Spinal cord (tissue), 10 donors: ENCODE results near the gene PGBD5. TPM values are rescaled to one million over a fixed set of nuclear protein-coding genes. Genes with fewer than 3 reads are reported as not detected.
A peak's percentile ranks its signal among the peaks of the same experiment; 100 is the strongest.

Source experiments
- DNase-seq, 6 donors: peaks; one replicate each; pipeline versions ENCODE4 v3.0.0 to v3.0.0-alpha.2; 2013 to 2015; ENCODE audit warnings: low spot score in 6 of 6, low read depth in 4 of 6
- H3K27ac ChIP-seq: one replicate; pipeline ENCODE4 v1.5.1; 2013; ENCODE audit warnings: low read depth, low read length, control low read depth
- H3K27me3 ChIP-seq: one replicate; pipeline ENCODE4 v1.6.1; 2013; ENCODE audit warnings: low read length; ENCODE audit not compliant: control insufficient read depth, insufficient read depth
- H3K36me3 ChIP-seq: one replicate; pipeline ENCODE4 v1.6.1; 2013; ENCODE audit warnings: low read length; ENCODE audit not compliant: control insufficient read depth, insufficient read depth
- H3K4me1 ChIP-seq: one replicate; pipeline ENCODE4 v1.6.1; 2013; ENCODE audit warnings: low read length; ENCODE audit not compliant: control insufficient read depth, insufficient read depth
- H3K4me3 ChIP-seq: one replicate; pipeline ENCODE4 v1.5.1; 2013; ENCODE audit warnings: low read depth, low read length, control low read depth
- H3K9me3 ChIP-seq: one replicate; pipeline ENCODE4 v1.6.1; 2013; ENCODE audit warnings: low read length; ENCODE audit not compliant: control insufficient read depth, insufficient read depth
- WGBS: methylation state at CpG from one replicate; pipeline ENCODE4 v1.1.5; 2013; ENCODE audit warnings: missing lambda C conversion rate; ENCODE audit not compliant: insufficient coverage; 5-methylcytosine and 5-hydroxymethylcytosine counted together
- polyA plus RNA-seq, 2 donors: library from polyadenylated mRNA; unstranded; fragments of 120-200 nt; gene quantifications; one replicate each; pipeline ENCODE4 v1.2.1, GENCODE V29; 2013; ENCODE audit not compliant: insufficient read length in 2 of 2
- total RNA-seq, 2 donors: library from RNA; depleted of rRNA in 1 of 2; stranded (reverse); fragments of 120-200 nt in 1 of 2; fragments of >200 nt in 1 of 2; gene quantifications; one replicate each; pipeline versions ENCODE4 v1.2.3 to v1.2.4, GENCODE V29; 2013 to 2014
- donor health status: healthy.

PGBD5 gene
- total and polyA plus RNA-seq, 4 donors, result 4.3 to 22.6 (median 16.1) TPM

DNA sequence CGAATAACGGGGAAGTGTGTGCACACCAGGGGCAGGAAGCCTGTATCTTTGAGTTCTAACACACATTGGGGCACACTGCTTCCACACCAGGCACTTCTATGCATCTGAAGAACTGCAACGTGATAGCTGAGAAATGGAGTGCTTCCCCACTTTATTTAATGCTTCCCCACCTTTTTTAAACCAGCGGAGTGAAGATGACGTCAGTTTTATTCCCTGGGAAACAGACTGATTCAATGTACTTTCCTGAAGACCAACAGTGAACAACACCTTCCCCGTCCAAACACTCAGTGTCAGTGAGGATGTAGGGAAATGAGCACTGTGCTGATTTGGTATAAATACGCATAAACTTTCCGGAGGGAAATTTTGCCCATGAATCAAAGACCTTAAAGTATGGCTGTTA lies 87.1 kb downstream of the PGBD5 start:
- DNase-seq, result no peak
- Histone ChIP-seq H3K27me3 (no peaks in the 10 kb centered on the region), H3K9me3 (no peaks in the 10 kb centered on the region), H3K36me3 (peaks cover 20% of the 10 kb centered on the region), H3K4me1 (peaks cover 3% of the 10 kb centered on the region), H3K27ac (no peak overlapping the region), H3K4me3 (no peak overlapping the region)
- WGBS, result 100% methylated on average over 2 of the region's 8 CpGs

DNA sequence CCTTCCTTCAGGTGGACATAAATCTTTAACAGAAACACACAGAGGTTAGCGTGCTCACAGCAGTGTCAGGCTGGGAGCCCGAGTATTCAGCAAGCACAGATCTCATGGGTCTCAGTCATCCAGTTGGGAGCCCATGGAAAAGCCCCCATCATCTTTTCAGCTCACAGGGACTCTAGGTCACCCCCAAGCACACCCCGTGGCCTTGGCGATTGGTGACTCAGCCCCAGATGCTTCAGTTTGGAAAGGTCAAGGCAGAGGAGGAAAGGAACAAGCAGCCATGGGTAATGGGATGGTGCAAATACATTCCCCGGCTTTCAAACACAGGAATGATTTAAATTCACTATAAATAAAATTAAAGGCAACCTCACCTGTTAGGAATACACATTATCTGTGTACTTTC lies 88.9 kb downstream of the PGBD5 start:
- no peak for DNase-seq
- Histone ChIP-seq H3K36me3 (peaks cover 31% of the 10 kb centered on the region), H3K27ac (no peak overlapping the region), H3K4me3 (no peak overlapping the region), H3K27me3 (no peaks in the 10 kb centered on the region), H3K9me3 (no peaks in the 10 kb centered on the region), H3K4me1 (peaks cover 11% of the 10 kb centered on the region)
- WGBS, result 91% methylated on average over 2 of the region's 5 CpGs

DNA sequence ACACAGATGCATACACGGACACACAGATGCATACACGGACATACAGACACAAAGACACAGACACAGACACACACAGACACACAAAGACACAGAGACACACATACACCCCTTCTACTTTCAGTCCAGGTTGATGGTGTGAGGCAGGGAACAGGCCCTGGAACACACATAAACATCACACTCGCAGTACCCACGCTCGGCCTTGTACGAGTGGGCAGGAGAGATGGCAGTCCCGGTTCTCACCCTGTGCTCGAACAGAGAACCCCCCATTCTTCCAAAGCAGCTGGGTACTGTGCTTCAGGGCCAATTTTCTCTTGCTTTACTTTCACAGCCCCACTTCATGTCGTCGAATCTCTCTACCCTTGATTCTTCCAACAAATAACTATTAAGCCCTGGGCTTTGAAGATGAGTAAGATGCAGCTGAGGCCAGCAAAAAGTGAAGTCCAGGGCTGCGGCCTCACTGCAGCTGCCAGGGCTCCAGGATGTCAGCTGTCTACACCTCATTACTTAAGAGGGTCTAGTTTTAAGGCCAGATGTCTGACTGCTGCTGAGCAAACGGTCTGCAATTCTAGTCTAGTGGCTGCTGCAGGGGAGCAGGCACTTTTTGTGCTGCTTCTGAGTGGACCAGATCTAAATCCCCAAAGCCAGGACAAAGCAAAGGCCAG lies 90.1 kb downstream of the PGBD5 start:
- H3K4me1 ChIP-seq, result peaks cover 15% of the 10 kb centered on the region
- H3K27me3 ChIP-seq, result no peaks in the 10 kb centered on the region
- H3K36me3 ChIP-seq, result peaks cover 35% of the 10 kb centered on the region
- H3K27ac ChIP-seq, result no peak overlapping the region
- no peak overlapping the region for H3K4me3 ChIP-seq
- DNase-seq, result no peak
- no peaks in the 10 kb centered on the region for H3K9me3 ChIP-seq
- 85% methylated on average over 10 of the region's 12 CpGs for WGBS

DNA sequence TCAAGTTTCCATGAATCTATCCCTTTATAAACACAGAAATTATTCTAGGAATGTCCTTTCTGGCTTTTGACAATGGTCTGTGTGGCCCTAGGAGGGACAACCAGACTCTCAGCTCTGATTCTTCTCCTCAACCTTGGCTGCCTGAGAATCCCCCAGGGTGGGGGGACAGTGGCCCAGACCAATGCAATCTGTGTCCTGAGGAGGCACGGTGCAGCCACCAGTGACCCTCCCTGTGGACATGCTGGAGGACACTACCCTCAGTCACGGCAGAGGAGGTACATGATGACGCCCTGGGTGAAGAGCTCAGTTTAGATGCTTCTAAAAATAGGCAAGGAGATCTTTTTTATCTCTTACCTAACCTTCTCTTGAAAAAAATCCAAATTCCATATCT lies 91.7 kb downstream of the PGBD5 start:
- no CpG with 5 or more reads among the region's 3 CpGs for WGBS
- no peak overlapping the region for H3K27ac ChIP-seq
- H3K27me3 ChIP-seq, result no peaks in the 10 kb centered on the region
- peaks cover 15% of the 10 kb centered on the region for H3K4me1 ChIP-seq
- no peak overlapping the region for H3K4me3 ChIP-seq
- DNase-seq, result no peak
- H3K9me3 ChIP-seq, result no peaks in the 10 kb centered on the region
- peaks cover 35% of the 10 kb centered on the region for H3K36me3 ChIP-seq

DNA sequence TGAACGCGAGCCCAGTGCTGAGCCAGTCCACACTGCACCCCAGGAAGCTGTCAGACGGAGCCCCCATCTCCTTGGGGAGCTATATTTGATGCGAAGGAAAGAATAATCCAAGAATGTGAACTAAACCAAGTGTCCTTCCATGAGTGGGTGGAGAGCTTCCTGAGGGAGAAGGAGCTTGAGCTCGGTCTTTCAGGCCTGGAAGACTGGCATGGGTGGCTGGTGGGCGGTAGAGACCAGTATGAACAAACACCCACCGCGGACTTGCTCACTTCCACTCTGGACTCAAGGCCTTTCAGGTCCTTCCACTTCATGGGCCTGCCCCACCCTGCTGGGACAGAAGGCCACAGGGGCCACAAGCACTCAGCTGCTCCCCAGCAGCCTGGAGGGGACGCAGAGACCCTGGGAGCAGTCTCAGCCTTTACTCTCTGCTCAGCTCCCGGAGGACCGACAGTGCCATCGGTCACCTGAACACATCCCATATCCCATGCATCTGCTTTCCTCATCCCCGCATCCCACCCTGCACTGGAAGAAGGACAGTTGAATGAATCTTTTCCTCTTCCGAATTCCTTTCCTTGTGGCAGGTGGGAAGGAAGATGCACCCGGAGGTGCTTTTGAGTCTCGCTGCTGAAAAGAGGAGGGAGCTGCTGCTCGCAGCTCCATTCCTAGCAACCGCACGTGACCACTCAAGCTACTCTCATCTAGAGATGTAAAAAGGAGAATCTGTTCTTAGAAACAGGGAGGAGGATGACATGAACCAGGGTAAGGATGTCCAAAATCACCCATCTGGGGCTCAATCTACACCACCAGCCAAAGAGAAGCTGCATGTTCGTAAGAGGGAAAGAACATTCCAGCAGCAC lies 92.3 kb downstream of the PGBD5 start:
- Histone ChIP-seq H3K4me3 (no peak overlapping the region), H3K36me3 (peaks cover 37% of the 10 kb centered on the region), H3K27me3 (no peaks in the 10 kb centered on the region), H3K27ac (no peak overlapping the region), H3K9me3 (no peaks in the 10 kb centered on the region), H3K4me1 (peaks cover 15% of the 10 kb centered on the region)
- 91% methylated on average over 8 of the region's 20 CpGs for WGBS
- no peak for DNase-seq

DNA sequence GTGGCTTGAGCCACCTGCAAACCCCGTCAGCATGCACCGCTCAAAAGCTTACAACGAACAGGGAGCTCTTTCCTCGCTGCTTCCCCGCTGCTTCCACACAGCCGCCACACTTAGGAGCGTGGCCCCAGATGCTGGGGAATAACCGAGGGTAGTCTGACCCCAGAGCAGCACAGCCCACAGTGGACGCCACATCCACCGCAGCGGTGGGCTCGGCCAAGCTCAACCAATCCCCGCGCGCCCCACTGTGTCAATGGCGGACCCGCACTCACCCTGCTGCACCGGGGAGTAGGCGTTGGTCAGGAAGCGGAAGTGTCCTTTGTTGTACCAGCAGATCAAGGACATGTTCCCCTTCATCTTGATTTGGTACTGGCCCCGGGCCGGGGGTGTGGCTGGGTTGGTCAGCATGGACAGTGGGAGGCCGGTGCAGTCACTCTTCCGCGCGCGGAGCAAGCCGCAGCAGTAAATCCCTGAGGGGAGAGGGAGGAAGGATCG lies 93.5 kb downstream of the PGBD5 start:
- H3K27me3 ChIP-seq, result no peaks in the 10 kb centered on the region
- peak in 2 of 6 donors; percentile 34 to 70 for DNase-seq
- H3K27ac ChIP-seq, result no peak overlapping the region
- no peaks in the 10 kb centered on the region for H3K9me3 ChIP-seq
- WGBS, result 65% methylated on average over 26 of the region's 29 CpGs
- H3K4me1 ChIP-seq, result peaks cover 15% of the 10 kb centered on the region
- H3K36me3 ChIP-seq, result peaks cover 39% of the 10 kb centered on the region
- no peak overlapping the region for H3K4me3 ChIP-seq

DNA sequence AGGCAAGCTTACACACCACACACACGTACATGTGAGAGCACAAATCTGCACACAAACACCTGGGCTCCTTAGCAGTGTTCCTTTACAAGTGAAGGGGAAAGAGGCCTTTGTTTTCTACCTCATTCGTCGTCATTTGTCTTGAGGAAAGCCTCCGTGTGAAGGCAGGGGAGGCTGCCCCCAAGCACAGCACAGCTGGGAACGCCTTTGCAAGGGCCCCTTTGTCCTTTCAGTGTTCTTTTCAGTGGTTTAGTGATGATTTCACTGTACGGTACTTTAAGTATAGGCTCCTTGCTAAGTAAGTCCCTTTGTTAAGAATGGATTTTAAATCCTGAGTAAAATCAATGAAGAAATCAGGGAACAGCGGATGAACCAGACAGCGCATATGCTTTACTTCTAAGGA lies 94.1 kb downstream of the PGBD5 start:
- 42% methylated on average over 4 of the region's 8 CpGs for WGBS
- Histone ChIP-seq H3K27ac (no peak overlapping the region), H3K36me3 (peaks cover 41% of the 10 kb centered on the region), H3K27me3 (no peaks in the 10 kb centered on the region), H3K4me1 (peaks cover 15% of the 10 kb centered on the region), H3K9me3 (no peaks in the 10 kb centered on the region), H3K4me3 (no peak overlapping the region)
- peak in 1 of 6 donors; percentile 42 for DNase-seq

DNA sequence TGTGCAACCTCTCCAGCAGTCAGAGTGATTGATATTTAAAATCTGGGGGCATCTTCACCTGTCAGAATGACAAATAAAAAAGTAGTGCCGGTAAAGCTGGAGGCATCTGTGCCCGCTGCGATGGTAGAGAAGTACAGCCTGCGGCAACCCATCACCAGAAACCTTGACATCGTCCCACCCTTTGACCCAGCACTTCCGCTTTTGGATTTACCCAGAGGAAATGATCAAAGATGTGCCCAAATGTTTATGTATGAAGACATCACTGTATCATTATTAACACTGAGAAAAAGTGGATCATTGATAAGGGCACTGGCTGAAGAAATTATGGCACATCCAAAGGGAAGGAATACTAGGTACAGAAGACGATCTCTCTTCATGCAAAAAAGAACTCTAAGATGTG lies 96.0 kb downstream of the PGBD5 start:
- Histone ChIP-seq H3K27ac (no peak overlapping the region), H3K4me1 (peaks cover 15% of the 10 kb centered on the region)
- no CpG with 5 or more reads among the region's 7 CpGs for WGBS

DNA sequence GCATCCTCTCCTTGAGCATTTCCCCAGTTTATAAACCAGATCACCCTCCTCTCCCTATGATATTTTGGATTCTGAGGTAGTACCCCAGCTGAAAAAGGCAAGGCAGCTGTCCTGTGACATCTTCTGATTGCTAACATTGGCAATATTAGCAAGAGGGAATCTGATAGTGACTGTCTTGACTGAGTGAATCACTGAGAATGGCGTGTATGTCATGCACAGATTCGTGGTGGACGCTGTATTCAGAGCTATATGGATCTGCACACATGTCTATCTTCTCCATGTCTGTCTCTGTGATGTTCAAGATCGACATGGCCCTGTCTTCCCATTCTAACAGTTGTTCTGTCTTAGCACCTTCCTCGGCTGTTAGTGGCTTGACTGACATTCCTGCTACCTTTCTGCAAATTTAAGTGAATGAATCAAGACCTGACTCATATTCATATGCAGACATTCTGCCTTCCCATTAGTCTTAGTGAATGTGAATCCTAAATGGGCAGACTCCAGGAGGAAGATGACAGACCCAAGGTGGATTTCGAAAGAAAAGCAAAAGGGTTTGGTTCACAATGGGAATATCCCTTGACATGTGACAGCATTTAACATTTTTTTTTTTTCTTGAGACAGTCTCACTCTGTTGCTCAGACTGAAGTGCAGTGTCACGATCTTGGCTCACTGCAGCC lies 97.7 kb downstream of the PGBD5 start:
- H3K27ac ChIP-seq, result no peak overlapping the region
- H3K27me3 ChIP-seq, result no peaks in the 10 kb centered on the region
- H3K4me1 ChIP-seq, result peaks cover 12% of the 10 kb centered on the region
- DNase-seq, result no peak
- 97% methylated on average over 7 of the region's 7 CpGs for WGBS
- H3K36me3 ChIP-seq, result peaks cover 56% of the 10 kb centered on the region
- H3K9me3 ChIP-seq, result no peaks in the 10 kb centered on the region
- no peak overlapping the region for H3K4me3 ChIP-seq

More for the DNA sequence above, 96.0 kb downstream of the PGBD5 start:
- H3K36me3 ChIP-seq, result peaks cover 48% of the 10 kb centered on the region
- H3K9me3 ChIP-seq, result no peaks in the 10 kb centered on the region
- no peak for DNase-seq
- no peaks in the 10 kb centered on the region for H3K27me3 ChIP-seq
- H3K4me3 ChIP-seq, result no peak overlapping the region
